Fibroblast of lung (primary cell): ENCODE data around the gene TSSC4.

ENCODE experiments used
- EZH2 ChIP-seq: IDR thresholded peaks from 2 replicates; pipeline ENCODE4 v1.5.1; 2012; ENCODE audit warnings: low read length, control low read depth, mild to moderate bottlenecking; ENCODE audit errors: missing control alignments
- TF ChIP-seq, protein P1 (sequence below), 2 donors: IDR thresholded peaks in 1 of 2; conservative IDR thresholded peaks in 1 of 2; 1 replicate in 1 of 2; 2 replicates in 1 of 2; pipeline ENCODE4 v1.5.1; 2011 to 2012; ENCODE audit warnings: low read length in 2 of 2, control low read depth in 1 of 2, inconsistent platforms in 1 of 2, low read depth in 1 of 2, mild to moderate bottlenecking in 1 of 2

DNA sequence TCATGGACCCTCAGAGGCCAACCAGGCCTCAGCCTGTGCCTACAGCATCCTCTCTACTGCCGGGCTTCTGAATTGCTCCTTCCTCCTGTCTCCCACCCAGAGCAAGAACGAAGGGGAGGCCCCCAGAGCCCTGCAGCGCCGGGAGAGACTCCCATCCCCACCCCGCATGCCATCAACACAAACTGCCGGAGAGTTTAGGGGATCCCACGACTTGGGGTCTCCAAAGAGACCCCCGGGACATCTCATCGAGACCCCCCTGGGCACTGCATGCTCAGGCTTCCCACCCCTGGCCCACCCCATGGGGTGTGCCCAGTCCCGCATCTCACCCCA is 31.7 kb upstream of the TSSC4 start:
- TF ChIP-seq, protein P1, sequence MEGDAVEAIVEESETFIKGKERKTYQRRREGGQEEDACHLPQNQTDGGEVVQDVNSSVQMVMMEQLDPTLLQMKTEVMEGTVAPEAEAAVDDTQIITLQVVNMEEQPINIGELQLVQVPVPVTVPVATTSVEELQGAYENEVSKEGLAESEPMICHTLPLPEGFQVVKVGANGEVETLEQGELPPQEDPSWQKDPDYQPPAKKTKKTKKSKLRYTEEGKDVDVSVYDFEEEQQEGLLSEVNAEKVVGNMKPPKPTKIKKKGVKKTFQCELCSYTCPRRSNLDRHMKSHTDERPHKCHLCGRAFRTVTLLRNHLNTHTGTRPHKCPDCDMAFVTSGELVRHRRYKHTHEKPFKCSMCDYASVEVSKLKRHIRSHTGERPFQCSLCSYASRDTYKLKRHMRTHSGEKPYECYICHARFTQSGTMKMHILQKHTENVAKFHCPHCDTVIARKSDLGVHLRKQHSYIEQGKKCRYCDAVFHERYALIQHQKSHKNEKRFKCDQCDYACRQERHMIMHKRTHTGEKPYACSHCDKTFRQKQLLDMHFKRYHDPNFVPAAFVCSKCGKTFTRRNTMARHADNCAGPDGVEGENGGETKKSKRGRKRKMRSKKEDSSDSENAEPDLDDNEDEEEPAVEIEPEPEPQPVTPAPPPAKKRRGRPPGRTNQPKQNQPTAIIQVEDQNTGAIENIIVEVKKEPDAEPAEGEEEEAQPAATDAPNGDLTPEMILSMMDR (conservative IDR thresholded peaks at IDR 0.05 in 1 of 2, IDR thresholded peaks at IDR 0.05 in 1 of 2; ENCODE audit: low read depth in 1 of 2, low read length in 2 of 2): no peak
- no peak for TF ChIP-seq EZH2
